HG03108 (cell line): ENCODE data around the gene RHOT2.
A peak's percentile ranks its signal among the peaks of the same experiment; 100 is the strongest.

Experiments
- ATAC-seq: cut with Tn5 transposase; IDR thresholded peaks from one replicate; pipeline ENCODE4 v1.9.1; 2021; ENCODE audit warnings: moderate library complexity; ENCODE audit not compliant: unreplicated experiment

RHOT2 gene

GRCh38 chr16:669666-670065, 1.7 kb downstream of the RHOT2 start:
- no peak for ATAC-seq

GRCh38 chr16:670485-671352, 2.8 kb downstream of the RHOT2 start:
- ATAC-seq: no peak

- ATAC-seq: no peak
Measured at GRCh38 chr16:671353-672131, 3.6 kb downstream of the RHOT2 start.

- ATAC-seq: no peak
Measured at GRCh38 chr16:672371-672770, 4.4 kb downstream of the RHOT2 start.

- ATAC-seq: no peak
Measured at GRCh38 chr16:672851-673250, 4.9 kb downstream of the RHOT2 start.

- no peak for ATAC-seq
Measured at GRCh38 chr16:673399-673991, 5.6 kb downstream of the RHOT2 start.

GRCh38 chr16:674214-674881, 6.4 kb downstream of the RHOT2 start:
- no peak for ATAC-seq

- ATAC-seq: no peak
Measured at GRCh38 chr16:674968-675883, 7.3 kb downstream of the RHOT2 start, which contains the start of gene RHBDL1. TSS of gene RHBDL1 (plus strand) at chr16:675671. CDS start at chr16:675791, 120 bp downstream.

GRCh38 chr16:675884-676564, 8.1 kb downstream of the RHOT2 start:
- no peak for ATAC-seq

GRCh38 chr16:676565-676902, 8.6 kb downstream of the RHOT2 start:
- ATAC-seq: no peak

- no peak for ATAC-seq
Measured at GRCh38 chr16:676913-677312, 9.0 kb downstream of the RHOT2 start.

- no peak for ATAC-seq
Measured at GRCh38 chr16:677316-678190, 9.6 kb downstream of the RHOT2 start.

- no peak for ATAC-seq
Measured at GRCh38 chr16:678209-678857, 10.4 kb downstream of the RHOT2 start.

GRCh38 chr16:678858-679813, 11.2 kb downstream of the RHOT2 start:
- no peak for ATAC-seq

GRCh38 chr16:679814-680624, 12.1 kb downstream of the RHOT2 start, which contains the start of gene STUB1:
TSS of gene STUB1 (plus strand) at chr16:680410. CDS start at chr16:680526, 116 bp downstream.
- ATAC-seq: peak; percentile 31

GRCh38 chr16:680625-680945, 12.7 kb downstream of the RHOT2 start:
- ATAC-seq: no peak
